Sigmoid colon (tissue), 7 donors: Measurements from ENCODE around the gene ESYT3. TPM values are rescaled to one million over a fixed set of nuclear protein-coding genes. Genes with fewer than 3 reads are reported as not detected.

ENCODE experiments used
- DNase-seq: peaks from one replicate; pipeline ENCODE4 v3.0.0-alpha.2; 2019
- H3K27ac ChIP-seq, 4 donors: fragments of 200-600 bp; sonication (generic); one replicate each; pipeline ENCODE4 v1.5.1; 2016 to 2019; ENCODE audit warnings: mild to moderate bottlenecking in 1 of 4
- H3K27me3 ChIP-seq, 3 donors: fragments of 200-600 bp; sonication (generic); one replicate each; pipeline ENCODE4 v1.5.1; 2019; ENCODE audit warnings: mild to moderate bottlenecking in 1 of 3
- H3K36me3 ChIP-seq, 4 donors: fragments of 200-600 bp; sonication (generic); one replicate each; pipeline ENCODE4 v1.5.1; 2016 to 2019
- H3K4me1 ChIP-seq, 4 donors: fragments of 200-600 bp; sonication (generic); one replicate each; pipeline ENCODE4 v1.5.1; 2017 to 2019
- H3K4me3 ChIP-seq, 4 donors: fragments of 200-600 bp; sonication (generic); one replicate each; pipeline ENCODE4 v1.5.1; 2017 to 2019; ENCODE audit warnings: mild to moderate bottlenecking in 2 of 4, moderate library complexity in 1 of 4
- H3K9me3 ChIP-seq, 4 donors: fragments of 200-600 bp in 3 of 4; sonication (generic) in 3 of 4; one replicate each; pipeline versions ENCODE4 v1.5.1 to v1.6.1; 2013 to 2019
- EP300 ChIP-seq, 4 donors: sonication (generic); formaldehyde crosslinking; IDR thresholded peaks; one replicate each; pipeline ENCODE4 v1.6.1; 2017; ENCODE audit warnings: antibody characterized with exemption in 4 of 4
- POLR2A ChIP-seq, 2 donors: fragments of 450-650 bp; IDR thresholded peaks; one replicate each; pipeline ENCODE4 v1.6.1; 2016; ENCODE audit warnings: antibody characterized with exemption in 2 of 2, mild to moderate bottlenecking in 2 of 2, moderate library complexity in 2 of 2
- POLR2AphosphoS5 ChIP-seq, 4 donors: sonication (generic); formaldehyde crosslinking; IDR thresholded peaks; one replicate each; pipeline ENCODE4 v1.6.1; 2017; ENCODE audit warnings: antibody characterized with exemption in 4 of 4
- WGBS, 2 donors: extraction: QIAGEN DNeasy Blood & Tissue Kit; methylation state at CpG; one replicate each; pipeline ENCODE4 v1.1.7; 2013; 5-methylcytosine and 5-hydroxymethylcytosine counted together
- intact Hi-C: fragments of 100-400 bp; cut with DNase I; formaldehyde crosslinking; loops from one replicate; pipeline ENCODE4 v1.15.1; 2023
- polyA plus RNA-seq, 3 donors: library from polyadenylated mRNA; stranded (reverse); fragments of 200-250 nt; gene quantifications; one replicate each; pipeline ENCODE4 v1.2.3, GENCODE V29; 2013
- total RNA-seq, 4 donors: library from RNA; depleted of rRNA; stranded (reverse); fragments of >200 nt; gene quantifications; one replicate each; pipeline ENCODE4 v1.1.0, GENCODE V29; 2016
- TF ChIP-seq, protein P1 (sequence below), 4 experiments: fragments of 450-650 bp in 3 of 4; fragments of 200-600 bp in 1 of 4; IDR thresholded peaks; one replicate each; pipeline ENCODE4 v1.5.1; 2016 to 2019; ENCODE audit warnings: antibody characterized with exemption in 4 of 4, mild to moderate bottlenecking in 3 of 4, moderate library complexity in 2 of 4
- donor health status: healthy with polysubstance abuse.
- donor health status: Bipolar disorder and iron deficiency.
- donor health status: healthy.

The ESYT3 gene
- total and polyA plus RNA-seq, 7 donors, result 0.23 to 19.4 (median 15.1) TPM

DNA sequence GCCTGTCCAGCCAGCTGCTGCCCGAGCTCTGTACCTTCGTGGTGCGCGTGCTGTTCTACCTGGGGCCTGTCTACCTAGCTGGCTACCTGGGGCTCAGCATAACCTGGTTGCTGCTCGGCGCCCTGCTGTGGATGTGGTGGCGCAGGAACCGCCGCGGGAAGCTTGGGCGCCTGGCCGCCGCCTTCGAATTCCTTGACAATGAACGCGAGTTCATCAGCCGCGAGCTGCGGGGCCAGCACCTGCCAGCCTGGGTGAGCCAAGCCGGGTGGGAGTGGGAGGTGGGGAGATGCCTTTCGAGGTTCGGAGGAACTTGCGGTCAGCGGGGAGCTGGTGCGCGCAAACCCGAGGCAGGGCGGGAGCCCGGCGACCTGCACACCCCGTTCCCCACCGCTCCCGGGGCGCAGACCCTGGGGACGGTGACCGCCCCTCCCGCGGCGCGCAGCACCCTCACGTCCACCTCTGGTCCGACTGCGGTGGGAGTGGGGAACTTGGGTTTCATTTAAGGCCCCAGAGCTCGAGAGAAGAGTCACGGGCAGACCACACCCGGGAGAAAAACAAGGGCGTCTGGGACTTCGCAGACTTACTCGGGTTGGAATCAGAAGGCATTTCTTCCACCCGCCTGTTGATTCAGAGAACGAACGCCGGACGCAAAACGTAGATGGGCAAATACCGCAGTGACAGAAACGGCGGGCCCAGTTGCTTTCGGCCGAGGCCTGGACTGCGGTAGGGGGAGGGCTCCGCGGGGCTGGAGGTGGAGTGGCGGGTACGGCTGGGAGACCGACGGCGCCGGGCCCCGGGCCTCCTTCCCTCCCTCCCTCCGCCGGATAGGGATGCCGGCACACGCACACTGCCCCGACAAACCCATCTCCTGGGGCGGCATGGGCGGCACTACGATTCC is 708 bp downstream of the ESYT3 start:
- TF ChIP-seq POLR2AphosphoS5 (IDR thresholded peaks at IDR 0.05), result peak in 1 of 4 donors; percentile 13
- TF ChIP-seq, protein P1, sequence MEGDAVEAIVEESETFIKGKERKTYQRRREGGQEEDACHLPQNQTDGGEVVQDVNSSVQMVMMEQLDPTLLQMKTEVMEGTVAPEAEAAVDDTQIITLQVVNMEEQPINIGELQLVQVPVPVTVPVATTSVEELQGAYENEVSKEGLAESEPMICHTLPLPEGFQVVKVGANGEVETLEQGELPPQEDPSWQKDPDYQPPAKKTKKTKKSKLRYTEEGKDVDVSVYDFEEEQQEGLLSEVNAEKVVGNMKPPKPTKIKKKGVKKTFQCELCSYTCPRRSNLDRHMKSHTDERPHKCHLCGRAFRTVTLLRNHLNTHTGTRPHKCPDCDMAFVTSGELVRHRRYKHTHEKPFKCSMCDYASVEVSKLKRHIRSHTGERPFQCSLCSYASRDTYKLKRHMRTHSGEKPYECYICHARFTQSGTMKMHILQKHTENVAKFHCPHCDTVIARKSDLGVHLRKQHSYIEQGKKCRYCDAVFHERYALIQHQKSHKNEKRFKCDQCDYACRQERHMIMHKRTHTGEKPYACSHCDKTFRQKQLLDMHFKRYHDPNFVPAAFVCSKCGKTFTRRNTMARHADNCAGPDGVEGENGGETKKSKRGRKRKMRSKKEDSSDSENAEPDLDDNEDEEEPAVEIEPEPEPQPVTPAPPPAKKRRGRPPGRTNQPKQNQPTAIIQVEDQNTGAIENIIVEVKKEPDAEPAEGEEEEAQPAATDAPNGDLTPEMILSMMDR (IDR thresholded peaks at IDR 0.05), result no peak
- peak overlapping the region; percentile 46 to 68 (median 63) for H3K4me3 ChIP-seq
- H3K27me3 ChIP-seq, result peaks cover 0 to 7% (median 0%) of the 10 kb centered on the region in 3 donors
- 5 to 6% methylated on average over 78 of the region's 78 CpGs for WGBS, 2 donors
- peaks cover 0 to 37% (median 29%) of the 10 kb centered on the region in 4 donors for H3K4me1 ChIP-seq
- no peak for DNase-seq
- intact Hi-C loops, result loop anchor here (2.0 to 10.0 kb wide), 3 partner anchors 36 to 250 kb away; partner anchors contain the start of gene ARMC8
- no peaks in the 10 kb centered on the region for H3K9me3 ChIP-seq
- H3K27ac ChIP-seq, result peak overlapping the region in 3 of 4 donors; percentile 68 to 78 (median 72)
- H3K36me3 ChIP-seq, result no peaks in the 10 kb centered on the region

DNA sequence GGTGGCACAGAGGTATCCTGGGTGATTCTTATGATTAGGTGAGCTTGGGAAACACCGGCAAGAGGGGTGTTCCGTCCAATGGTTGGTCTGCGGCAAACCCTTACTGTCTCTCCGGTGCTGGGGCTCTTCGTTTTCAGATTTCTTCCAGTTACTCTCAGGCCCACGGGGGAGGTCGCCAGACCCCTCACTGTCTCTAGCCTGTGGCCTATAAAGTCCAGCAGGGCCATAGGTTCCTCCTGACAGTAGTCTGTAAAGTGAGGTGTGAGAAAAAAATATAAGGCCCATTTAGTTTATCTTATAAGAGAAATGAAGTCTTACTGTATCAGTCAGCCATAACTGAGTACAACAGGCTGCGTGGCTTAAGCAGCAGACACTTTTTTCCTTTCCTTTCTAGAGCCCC is 1.4 kb downstream of the ESYT3 start:
- H3K27ac ChIP-seq, result peak overlapping the region in 3 of 4 donors; percentile 68 to 78 (median 72)
- H3K27me3 ChIP-seq, result peaks cover 0 to 7% (median 0%) of the 10 kb centered on the region in 3 donors
- no peaks in the 10 kb centered on the region for H3K9me3 ChIP-seq
- peak overlapping the region; percentile 46 to 68 (median 63) for H3K4me3 ChIP-seq
- intact Hi-C loops, result loop anchor here (2.0 to 10.0 kb wide), 2 partner anchors 35 to 251 kb away; partner anchors contain the start of gene ARMC8
- TF ChIP-seq, protein P1 (IDR thresholded peaks at IDR 0.05), result no peak
- TF ChIP-seq EP300 (IDR thresholded peaks at IDR 0.05) (no peak), POLR2AphosphoS5 (IDR thresholded peaks at IDR 0.05) (no peak), POLR2A (IDR thresholded peaks at IDR 0.05) (no peak)
- H3K4me1 ChIP-seq, result peaks cover 0 to 44% (median 37%) of the 10 kb centered on the region in 4 donors
- no peaks in the 10 kb centered on the region for H3K36me3 ChIP-seq
- no peak for DNase-seq
- WGBS, 2 donors, result 80 to 83% methylated on average over 8 of the region's 8 CpGs

DNA sequence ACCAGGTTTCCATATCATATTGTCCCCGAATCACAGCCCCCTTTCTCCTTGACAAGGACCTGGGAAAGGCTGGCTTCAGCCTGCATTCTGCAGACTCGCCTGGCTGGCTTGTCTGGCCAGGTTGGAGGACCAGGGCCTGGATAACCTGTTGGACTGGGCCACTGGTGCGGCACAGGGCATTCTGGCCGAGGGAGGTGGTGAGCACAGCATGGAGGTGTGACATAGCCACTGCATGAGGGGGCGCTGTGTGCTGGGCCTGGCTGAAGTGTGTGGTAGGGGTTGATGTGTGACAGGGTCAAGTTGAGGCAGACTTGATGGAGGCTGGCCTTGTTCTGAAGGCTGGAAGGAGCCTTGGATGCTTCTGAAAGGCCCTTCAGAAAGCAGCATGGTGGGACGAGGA is 2.9 kb downstream of the ESYT3 start:
- 92 to 96% methylated on average over 6 of the region's 6 CpGs for WGBS, 2 donors
- intact Hi-C loops, result loop anchor here (10.0 kb wide), 1 partner anchor 252 kb away; the partner anchor contains the start of gene ARMC8
- no peaks in the 10 kb centered on the region for H3K36me3 ChIP-seq
- H3K4me3 ChIP-seq, result no peak overlapping the region
- H3K9me3 ChIP-seq, result no peaks in the 10 kb centered on the region
- no peak overlapping the region for H3K27ac ChIP-seq
- H3K4me1 ChIP-seq, result peaks cover 0 to 59% (median 51%) of the 10 kb centered on the region in 4 donors
- TF ChIP-seq, protein P1 (IDR thresholded peaks at IDR 0.05), result no peak
- TF ChIP-seq EP300 (IDR thresholded peaks at IDR 0.05), result no peak
- no peak for TF ChIP-seq POLR2AphosphoS5 (IDR thresholded peaks at IDR 0.05)
- no peak for TF ChIP-seq POLR2A (IDR thresholded peaks at IDR 0.05)
- DNase-seq, result no peak
- H3K27me3 ChIP-seq, result peaks cover 0 to 7% (median 0%) of the 10 kb centered on the region in 3 donors

DNA sequence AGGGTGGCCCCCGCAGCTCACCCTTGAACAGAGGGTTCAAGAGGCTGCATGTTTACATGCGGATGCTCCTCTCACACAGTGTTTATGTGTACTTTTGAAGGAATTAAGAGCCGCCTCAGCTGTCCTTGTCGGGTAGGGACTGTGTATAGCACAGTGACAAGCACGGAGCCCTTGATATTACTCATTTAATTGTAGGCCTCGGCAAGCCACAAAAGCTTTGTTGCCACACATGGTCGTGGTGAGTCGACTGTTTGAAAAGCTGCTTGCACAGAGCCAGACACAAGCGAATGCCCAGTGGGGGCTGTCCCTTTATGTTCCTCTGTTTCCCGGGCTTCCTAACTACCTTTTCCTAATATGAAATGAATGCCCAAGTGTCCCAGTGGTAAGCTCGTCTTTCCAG is 4.5 kb downstream of the ESYT3 start:
- intact Hi-C loops, result loop anchor here (10.0 kb wide), 1 partner anchor 254 kb away; the partner anchor contains the start of gene ARMC8
- Histone ChIP-seq H3K4me3 (no peak overlapping the region), H3K36me3 (no peaks in the 10 kb centered on the region), H3K27me3 (peaks cover 0 to 6% (median 0%) of the 10 kb centered on the region in 3 donors), H3K4me1 (peaks cover 0 to 73% (median 66%) of the 10 kb centered on the region in 4 donors), H3K27ac (no peak overlapping the region), H3K9me3 (no peaks in the 10 kb centered on the region)
- DNase-seq, result no peak
- 80 to 83% methylated on average over 11 of the region's 11 CpGs for WGBS, 2 donors
- TF ChIP-seq EP300 (IDR thresholded peaks at IDR 0.05) (no peak), POLR2A (IDR thresholded peaks at IDR 0.05) (no peak), POLR2AphosphoS5 (IDR thresholded peaks at IDR 0.05) (no peak)
- TF ChIP-seq, protein P1 (IDR thresholded peaks at IDR 0.05), result no peak
